GM19099 (cell line): Measurements from ENCODE around the gene ZFHX3.

Experiments
- POLR2A ChIP-seq: IDR thresholded peaks from 3 replicates; pipeline ENCODE4 v1.6.1; 2011; ENCODE audit warnings: low read depth; ENCODE audit not compliant: insufficient read length; ENCODE audit errors: extremely low read depth

ZFHX3 gene

DNA sequence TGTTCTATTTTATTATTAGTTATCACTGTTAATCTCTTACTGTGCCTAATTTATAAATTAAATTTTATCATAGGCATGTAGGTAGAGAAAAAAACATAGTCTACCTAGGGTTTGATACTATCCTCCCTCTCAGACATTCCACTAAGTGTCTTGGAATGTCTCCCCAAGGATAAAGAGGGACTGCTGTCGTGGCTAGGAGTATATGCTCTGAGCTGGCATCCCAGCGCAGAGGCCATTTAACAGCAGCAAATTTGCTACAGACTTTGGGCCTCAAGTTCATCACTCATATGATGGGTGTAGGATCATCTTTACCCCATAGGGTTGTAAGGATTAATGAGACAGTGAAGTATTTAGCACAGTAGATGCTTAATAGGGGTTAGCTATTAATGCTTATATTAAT, 56.7 kb downstream of the ZFHX3 start:
- no peak for TF ChIP-seq POLR2A

GRCh38 chr16:72990571-72990970, 57.4 kb downstream of the ZFHX3 start:
- TF ChIP-seq POLR2A, result no peak

DNA sequence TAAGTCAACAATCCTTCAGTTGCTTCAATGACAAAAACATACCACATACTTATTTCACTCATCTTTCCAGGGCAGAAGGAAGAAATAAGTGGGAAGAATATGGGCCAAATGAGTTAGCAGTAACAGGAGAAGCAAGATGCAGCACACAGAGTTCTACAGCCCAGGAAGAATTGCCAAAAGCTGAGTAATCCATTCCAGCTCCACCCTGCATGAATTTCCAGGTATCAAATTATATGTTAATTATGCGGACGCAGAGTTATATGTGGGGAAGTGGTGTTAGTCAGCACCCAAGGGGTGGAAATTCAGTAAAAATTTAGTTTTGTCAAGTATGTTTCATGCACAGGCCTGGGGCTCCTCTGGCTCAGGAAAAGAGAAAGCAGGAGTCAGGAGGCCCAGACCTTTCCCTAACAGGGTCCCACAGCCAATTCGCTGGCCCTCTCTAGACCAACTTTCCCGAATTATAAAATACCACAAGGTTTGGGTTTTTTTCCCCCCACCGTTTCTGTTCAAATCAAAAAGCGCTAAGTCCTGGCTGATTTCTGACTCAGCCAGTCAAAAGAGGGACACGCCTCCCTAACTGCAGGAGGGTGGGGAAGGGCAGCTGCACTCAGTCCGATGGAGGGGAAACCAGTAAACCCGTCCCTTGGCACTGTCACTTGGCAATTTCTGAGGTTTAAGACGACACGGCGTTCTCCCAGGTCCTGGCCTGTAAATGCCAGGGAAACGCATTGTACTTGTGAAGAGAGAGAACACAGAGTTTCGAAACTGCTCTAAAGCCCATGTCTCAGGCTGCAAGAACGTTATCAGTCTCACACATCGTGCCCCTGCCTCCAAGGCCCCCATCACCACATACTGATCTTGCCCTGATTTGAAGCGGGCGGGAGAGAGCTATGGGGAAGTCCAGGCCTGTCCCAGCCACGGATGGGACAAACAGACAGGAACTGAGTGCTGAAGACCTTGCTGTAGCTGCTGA, 58.1 kb downstream of the ZFHX3 start:
- TF ChIP-seq POLR2A, result no peak

GRCh38 chr16:72988569-72988968, 59.4 kb downstream of the ZFHX3 start:
- TF ChIP-seq POLR2A, result no peak

DNA sequence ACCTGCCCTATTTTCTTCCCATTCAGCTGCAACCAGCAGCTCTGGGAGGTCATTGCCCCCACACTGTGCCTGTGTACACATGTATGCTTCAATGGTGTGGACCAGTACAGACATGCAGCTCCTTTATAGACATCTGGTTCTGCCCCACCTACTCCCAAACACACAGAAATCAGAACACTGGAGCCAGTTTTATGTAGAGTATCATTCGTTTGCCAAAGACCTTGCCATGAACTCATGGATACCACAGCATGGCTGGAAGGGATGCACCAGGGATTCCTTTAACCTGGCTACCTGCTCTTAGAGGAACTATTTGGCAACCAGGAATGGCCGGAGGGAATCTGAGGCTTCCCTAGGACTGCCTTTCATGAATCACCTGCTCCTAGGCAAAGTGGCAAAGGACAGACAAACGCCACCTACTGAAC, 60.4 kb downstream of the ZFHX3 start:
- TF ChIP-seq POLR2A, result no peak

DNA sequence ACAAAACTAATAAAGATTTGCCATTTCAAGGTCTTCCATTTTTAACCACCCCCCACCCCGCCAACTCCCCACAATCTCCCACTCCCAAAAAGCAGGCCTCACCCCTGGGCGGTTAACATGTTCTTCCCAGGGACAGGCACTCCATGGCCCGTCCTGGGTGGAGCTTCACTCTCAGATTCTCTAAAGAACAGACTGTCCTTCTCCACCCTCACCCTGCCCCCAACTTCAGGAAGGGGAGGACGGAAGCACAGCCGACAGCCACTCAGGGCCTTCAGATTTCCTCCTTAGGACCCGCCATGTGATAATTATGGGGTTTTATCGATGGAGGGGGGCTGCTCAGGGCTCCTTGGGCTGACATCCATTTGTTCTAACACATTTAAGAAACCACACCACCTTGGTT, 61.9 kb downstream of the ZFHX3 start:
- TF ChIP-seq POLR2A, result no peak

GRCh38 chr16:72985148-72985941, 62.6 kb downstream of the ZFHX3 start:
- no peak for TF ChIP-seq POLR2A

DNA sequence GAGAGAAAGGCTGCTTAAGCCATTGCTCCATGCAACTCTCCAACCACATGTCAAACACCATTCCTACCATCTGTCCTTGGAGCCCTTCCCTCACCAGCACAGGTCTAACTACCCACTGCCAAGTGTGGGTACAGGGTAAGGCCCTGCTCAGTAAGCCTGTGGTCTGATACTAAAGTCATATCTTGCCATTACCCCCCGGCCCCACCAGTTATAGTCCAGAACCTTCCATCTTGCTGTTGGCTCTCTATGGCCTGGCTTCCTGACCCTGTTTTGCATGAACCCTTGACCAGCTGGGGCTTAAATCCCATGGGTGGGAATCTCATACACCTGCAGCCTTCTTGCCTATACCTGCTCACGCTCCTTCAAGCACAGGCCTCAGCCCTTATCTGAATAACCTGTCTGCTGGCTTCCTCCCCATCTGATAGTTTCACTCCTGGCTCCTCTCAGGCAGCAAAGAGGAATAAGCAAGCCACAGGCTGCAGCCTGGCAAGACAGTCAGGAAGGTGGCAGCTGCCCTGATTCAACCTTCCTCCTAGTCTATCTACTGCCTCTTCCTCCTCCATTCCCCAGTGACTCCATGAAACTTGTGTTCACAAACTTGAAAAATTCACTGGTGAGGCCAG, 64.1 kb downstream of the ZFHX3 start:
- no peak for TF ChIP-seq POLR2A

GRCh38 chr16:72983241-72983640, 64.7 kb downstream of the ZFHX3 start:
- no peak for TF ChIP-seq POLR2A

DNA sequence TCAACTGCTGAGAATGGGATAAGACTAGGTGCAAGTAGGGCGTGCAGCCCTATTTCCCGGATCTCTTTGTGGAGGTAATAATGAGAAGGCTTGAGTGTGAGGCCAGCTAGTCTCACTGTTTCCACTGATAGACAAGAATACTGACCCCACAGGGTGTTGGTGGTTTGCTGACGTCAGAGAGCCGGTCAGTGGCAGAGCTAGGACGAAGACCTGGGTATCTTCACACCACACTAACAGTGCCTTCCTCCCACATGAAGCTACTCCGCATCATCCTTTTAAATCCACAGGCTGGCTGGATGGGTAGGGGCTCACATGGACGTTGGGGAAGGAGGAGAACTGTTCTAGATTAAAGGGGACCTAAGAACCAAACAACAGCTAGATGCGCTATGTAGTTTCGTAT, 68.0 kb downstream of the ZFHX3 start:
- TF ChIP-seq POLR2A, result no peak

DNA sequence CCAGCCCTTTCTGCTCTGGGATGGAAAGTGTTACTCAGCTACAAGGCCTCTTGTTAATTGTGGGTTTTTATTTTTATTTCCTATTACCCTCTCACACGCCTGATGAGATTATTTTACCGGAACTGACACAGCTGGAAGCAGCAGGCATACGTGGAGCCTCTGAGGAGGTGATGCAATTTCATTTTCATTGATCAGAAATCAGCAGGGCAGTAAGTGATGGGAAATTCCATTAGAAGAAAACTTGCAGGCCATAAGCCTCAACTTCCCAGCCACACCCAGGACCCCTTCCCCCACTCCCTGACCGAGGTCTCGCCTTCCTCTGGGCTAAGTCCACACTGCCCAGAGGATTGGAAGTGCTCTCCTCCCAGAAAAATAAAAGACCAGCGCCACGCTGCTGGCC, 69.7 kb downstream of the ZFHX3 start:
- TF ChIP-seq POLR2A, result no peak

- no peak for TF ChIP-seq POLR2A
Observed at GRCh38 chr16:72977127-72977526, 70.8 kb downstream of the ZFHX3 start.

DNA sequence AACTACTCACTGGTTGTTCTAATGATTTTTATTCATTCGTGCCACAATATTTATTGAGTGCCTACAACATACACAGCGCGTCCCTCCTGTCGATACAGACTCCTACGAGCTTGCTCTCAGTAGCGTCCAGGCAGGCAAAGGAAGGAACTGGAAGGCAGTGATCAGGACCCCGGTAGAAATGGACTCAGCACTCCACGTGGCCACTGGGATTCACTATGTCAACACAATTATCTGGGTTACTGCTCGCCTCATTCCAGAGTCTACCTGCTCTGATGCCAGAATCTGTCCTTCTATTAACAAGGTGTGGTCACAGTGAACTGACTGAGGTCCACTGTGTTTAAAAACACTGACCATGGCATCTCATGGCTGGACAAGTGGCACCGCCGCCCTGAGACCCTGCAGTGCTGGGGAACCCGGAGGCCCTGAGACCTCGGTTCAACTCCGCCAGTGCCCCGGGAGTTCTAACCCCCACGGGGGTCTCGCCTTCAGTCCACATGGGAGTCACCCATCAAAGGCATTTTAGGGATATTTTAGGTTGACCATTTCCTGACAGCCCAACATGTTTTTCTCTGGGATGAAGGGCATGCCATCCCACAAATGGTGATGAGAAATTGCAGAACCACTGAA, 71.4 kb downstream of the ZFHX3 start:
- no peak for TF ChIP-seq POLR2A

GRCh38 chr16:72975809-72976437, 72.0 kb downstream of the ZFHX3 start:
- no peak for TF ChIP-seq POLR2A
